ENCODE results near the gene CASS4.

GRCh38 chr20:56414842-56415765 is 3.0 kb downstream of the CASS4 start:
- no peak for TF ChIP-seq MAX (IDR thresholded peaks at IDR 0.05)
- TF ChIP-seq ELK1 (IDR thresholded peaks at IDR 0.05; ENCODE audit: low read depth, low read length), result no peak
- TF ChIP-seq CTCF (IDR thresholded peaks at IDR 0.05), result no peak
- TF ChIP-seq POLR2A (IDR thresholded peaks at IDR 0.05; ENCODE audit: low read length), result no peak
- no peak for TF ChIP-seq REST (IDR thresholded peaks at IDR 0.05)
- no peak for TF ChIP-seq HDAC2 (IDR thresholded peaks at IDR 0.05)
- no peak for TF ChIP-seq RFX5 (IDR thresholded peaks at IDR 0.05)
- no peak for TF ChIP-seq KDM1A (IDR thresholded peaks at IDR 0.05; ENCODE audit: low read depth)
- no peak for TF ChIP-seq CHD4 (IDR thresholded peaks at IDR 0.05; ENCODE audit: borderline replicate concordance)
